HG02884 (cell line): ENCODE data around the gene HELZ2.
"Not testable (repeated sequence)": the region's sequence is repeated elsewhere in the genome, so short reads cannot be mapped to it uniquely, and the experiment has no call there.

Experiments
- ATAC-seq: cut with Tn5 transposase; IDR thresholded peaks from one replicate; pipeline ENCODE4 v1.9.1; 2021; ENCODE audit warnings: mild to moderate bottlenecking, moderate library complexity; ENCODE audit not compliant: unreplicated experiment

HELZ2 gene

GRCh38 chr20:63579017-63579694 is 5.1 kb upstream of the HELZ2 start:
- ATAC-seq: no peak

GRCh38 chr20:63578224-63579016 is 4.4 kb upstream of the HELZ2 start:
- no peak for ATAC-seq

GRCh38 chr20:63577317-63577894 is 3.4 kb upstream of the HELZ2 start:
- ATAC-seq: no peak

GRCh38 chr20:63576311-63576710 is 2.3 kb upstream of the HELZ2 start:
- no peak for ATAC-seq

GRCh38 chr20:63574829-63575743 is 1.0 kb upstream of the HELZ2 start:
- no peak for ATAC-seq

- ATAC-seq: no peak
Measured at GRCh38 chr20:63573647-63574131, 350 bp downstream of the HELZ2 start.

- no peak for ATAC-seq
Measured at GRCh38 chr20:63572788-63573646, 1.0 kb downstream of the HELZ2 start.

GRCh38 chr20:63572071-63572787 is 1.8 kb downstream of the HELZ2 start:
- ATAC-seq: no peak

- ATAC-seq: not testable (repeated sequence)
Measured at GRCh38 chr20:63571087-63571478, 3.0 kb downstream of the HELZ2 start.

- no peak for ATAC-seq
Measured at GRCh38 chr20:63570281-63571086, 3.6 kb downstream of the HELZ2 start.

- no peak for ATAC-seq
Measured at GRCh38 chr20:63568986-63569949, 4.8 kb downstream of the HELZ2 start.

- no peak for ATAC-seq
Measured at GRCh38 chr20:63568170-63568981, 5.7 kb downstream of the HELZ2 start.

GRCh38 chr20:63567386-63568169 is 6.5 kb downstream of the HELZ2 start:
- peak; percentile 86 for ATAC-seq

GRCh38 chr20:63567136-63567385 is 7.0 kb downstream of the HELZ2 start:
- ATAC-seq: no peak

GRCh38 chr20:63566395-63567135 is 7.5 kb downstream of the HELZ2 start:
- ATAC-seq: no peak
